Tibial nerve (tissue), 4 donors: ENCODE data around the gene CPS1. TPM values are rescaled to one million over a fixed set of nuclear protein-coding genes. Genes with fewer than 3 reads are reported as not detected.

Source experiments
- DNase-seq, 2 donors: peaks; one replicate each; pipeline ENCODE4 v3.0.0-alpha.2; 2019; ENCODE audit warnings: low spot score in 2 of 2
- H3K27ac ChIP-seq, 4 donors: fragments of 200-600 bp; sonication (generic) in 3 of 4; one replicate each; pipeline ENCODE4 v1.5.1; 2017 to 2019; ENCODE audit warnings: mild to moderate bottlenecking in 1 of 4
- H3K27me3 ChIP-seq, 2 donors: fragments of 200-600 bp; sonication (generic) in 1 of 2; one replicate each; pipeline versions ENCODE4 v1.5.1 to v1.6.0; 2017 to 2019
- H3K36me3 ChIP-seq, 3 donors: fragments of 200-600 bp; sonication (generic); one replicate each; pipeline ENCODE4 v1.5.1; 2018 to 2019
- H3K4me1 ChIP-seq, 4 donors: fragments of 200-600 bp; sonication (generic) in 3 of 4; one replicate each; pipeline ENCODE4 v1.5.1; 2017 to 2019
- H3K4me3 ChIP-seq, 4 donors: fragments of 200-600 bp; sonication (generic) in 3 of 4; one replicate each; pipeline ENCODE4 v1.5.1; 2017 to 2019; ENCODE audit warnings: mild to moderate bottlenecking in 1 of 4, moderate library complexity in 1 of 4
- H3K9me3 ChIP-seq, 4 donors: fragments of 200-600 bp; sonication (generic) in 3 of 4; one replicate each; pipeline ENCODE4 v1.5.1; 2017 to 2019
- CTCF ChIP-seq, 5 experiments: fragments of 200-600 bp in 3 of 5; fragments of 450-650 bp in 2 of 5; sonication (generic) in 3 of 5; IDR thresholded peaks; one replicate each; pipeline ENCODE4 v1.5.1; 2016 to 2019; ENCODE audit warnings: antibody characterized with exemption in 5 of 5, mild to moderate bottlenecking in 3 of 5, moderate library complexity in 2 of 5
- EP300 ChIP-seq, 2 donors: sonication (generic); formaldehyde crosslinking; IDR thresholded peaks; one replicate each; pipeline ENCODE4 v1.6.1; 2017; ENCODE audit warnings: antibody characterized with exemption in 2 of 2, mild to moderate bottlenecking in 1 of 2
- POLR2A ChIP-seq, 2 donors: fragments of 450-650 bp; IDR thresholded peaks; one replicate each; pipeline ENCODE4 v1.6.1; 2017; ENCODE audit warnings: antibody characterized with exemption in 2 of 2, mild to moderate bottlenecking in 2 of 2, moderate library complexity in 2 of 2
- WGBS, 2 donors: methylation state at CpG; one replicate each; pipeline ENCODE4 v1.1.5; 2018; 5-methylcytosine and 5-hydroxymethylcytosine counted together
- total RNA-seq, 4 donors: library from RNA; depleted of rRNA; stranded (reverse); fragments of >200 nt; gene quantifications; one replicate each; pipeline ENCODE4 v1.1.0, GENCODE V29; 2016

CPS1 gene
- total RNA-seq, 4 donors from 2014 or later: 5.9 to 15.1 (median 7.7) TPM

GRCh38 chr2:210531482-210531881, 24.9 kb upstream of the CPS1 start:
- Histone ChIP-seq H3K4me3 (no peak overlapping the region), H3K27me3 (no peaks in the 10 kb centered on the region), H3K36me3 (no peaks in the 10 kb centered on the region), H3K4me1 (no peaks in the 10 kb centered on the region), H3K9me3 (no peaks in the 10 kb centered on the region), H3K27ac (no peak overlapping the region)
- TF ChIP-seq EP300 (IDR thresholded peaks at IDR 0.05) (no peak), POLR2A (IDR thresholded peaks at IDR 0.05) (no peak), CTCF (IDR thresholded peaks at IDR 0.05) (no peak)
- DNase-seq: no peak
- WGBS, 2 donors: 82 to 89% methylated on average over 3 of the region's 3 CpGs

GRCh38 chr2:210533389-210533788, 23.0 kb upstream of the CPS1 start:
- Histone ChIP-seq H3K27me3 (no peaks in the 10 kb centered on the region), H3K9me3 (no peaks in the 10 kb centered on the region), H3K4me1 (no peaks in the 10 kb centered on the region), H3K4me3 (no peak overlapping the region), H3K36me3 (no peaks in the 10 kb centered on the region), H3K27ac (no peak overlapping the region)
- WGBS, 2 donors: 75 to 89% methylated on average over 2 of the region's 2 CpGs
- TF ChIP-seq CTCF (IDR thresholded peaks at IDR 0.05): no peak
- no peak for TF ChIP-seq POLR2A (IDR thresholded peaks at IDR 0.05)
- no peak for TF ChIP-seq EP300 (IDR thresholded peaks at IDR 0.05)
- DNase-seq: no peak

- TF ChIP-seq CTCF (IDR thresholded peaks at IDR 0.05): no peak
- H3K27me3 ChIP-seq: no peaks in the 10 kb centered on the region
- DNase-seq: no peak
- no peaks in the 10 kb centered on the region for H3K4me1 ChIP-seq
- 71 to 79% methylated on average over 1 of the region's 1 CpG for WGBS, 2 donors
- H3K27ac ChIP-seq: no peak overlapping the region
- no peaks in the 10 kb centered on the region for H3K9me3 ChIP-seq
- H3K4me3 ChIP-seq: no peak overlapping the region
- no peaks in the 10 kb centered on the region for H3K36me3 ChIP-seq
Measured at GRCh38 chr2:210534879-210535278, 21.5 kb upstream of the CPS1 start.

- Histone ChIP-seq H3K4me3 (no peak overlapping the region), H3K27ac (no peak overlapping the region), H3K27me3 (no peaks in the 10 kb centered on the region), H3K9me3 (no peaks in the 10 kb centered on the region), H3K36me3 (no peaks in the 10 kb centered on the region), H3K4me1 (no peaks in the 10 kb centered on the region)
- DNase-seq: no peak
- no peak for TF ChIP-seq POLR2A (IDR thresholded peaks at IDR 0.05)
- no peak for TF ChIP-seq EP300 (IDR thresholded peaks at IDR 0.05)
- TF ChIP-seq CTCF (IDR thresholded peaks at IDR 0.05): no peak
- WGBS, 2 donors: 77 to 85% methylated on average over 2 of the region's 2 CpGs
Measured at GRCh38 chr2:210536973-210537650, 19.3 kb upstream of the CPS1 start.

- no peaks in the 10 kb centered on the region for H3K36me3 ChIP-seq
- no peaks in the 10 kb centered on the region for H3K27me3 ChIP-seq
- no peak overlapping the region for H3K4me3 ChIP-seq
- no peak overlapping the region for H3K27ac ChIP-seq
- DNase-seq: no peak
- H3K4me1 ChIP-seq: no peaks in the 10 kb centered on the region
- no peaks in the 10 kb centered on the region for H3K9me3 ChIP-seq
- WGBS, 2 donors: 97 to 99% methylated on average over 2 of the region's 2 CpGs
- TF ChIP-seq POLR2A (IDR thresholded peaks at IDR 0.05): no peak
- TF ChIP-seq EP300 (IDR thresholded peaks at IDR 0.05): no peak
- TF ChIP-seq CTCF (IDR thresholded peaks at IDR 0.05): no peak
Measured at GRCh38 chr2:210539035-210539434, 17.4 kb upstream of the CPS1 start.
